Measurements from ENCODE around the gene FUT7. TPM values are rescaled to one million over a fixed set of nuclear protein-coding genes. Genes with fewer than 3 reads are reported as not detected.
A peak's percentile ranks its signal among the peaks of the same experiment; 100 is the strongest.

The FUT7 gene
- total and polyA plus RNA-seq, 9 of the 15 experiments (the other 6 are each of a cell fraction or from before 2014, with no cell fraction given), result not detected

DNA sequence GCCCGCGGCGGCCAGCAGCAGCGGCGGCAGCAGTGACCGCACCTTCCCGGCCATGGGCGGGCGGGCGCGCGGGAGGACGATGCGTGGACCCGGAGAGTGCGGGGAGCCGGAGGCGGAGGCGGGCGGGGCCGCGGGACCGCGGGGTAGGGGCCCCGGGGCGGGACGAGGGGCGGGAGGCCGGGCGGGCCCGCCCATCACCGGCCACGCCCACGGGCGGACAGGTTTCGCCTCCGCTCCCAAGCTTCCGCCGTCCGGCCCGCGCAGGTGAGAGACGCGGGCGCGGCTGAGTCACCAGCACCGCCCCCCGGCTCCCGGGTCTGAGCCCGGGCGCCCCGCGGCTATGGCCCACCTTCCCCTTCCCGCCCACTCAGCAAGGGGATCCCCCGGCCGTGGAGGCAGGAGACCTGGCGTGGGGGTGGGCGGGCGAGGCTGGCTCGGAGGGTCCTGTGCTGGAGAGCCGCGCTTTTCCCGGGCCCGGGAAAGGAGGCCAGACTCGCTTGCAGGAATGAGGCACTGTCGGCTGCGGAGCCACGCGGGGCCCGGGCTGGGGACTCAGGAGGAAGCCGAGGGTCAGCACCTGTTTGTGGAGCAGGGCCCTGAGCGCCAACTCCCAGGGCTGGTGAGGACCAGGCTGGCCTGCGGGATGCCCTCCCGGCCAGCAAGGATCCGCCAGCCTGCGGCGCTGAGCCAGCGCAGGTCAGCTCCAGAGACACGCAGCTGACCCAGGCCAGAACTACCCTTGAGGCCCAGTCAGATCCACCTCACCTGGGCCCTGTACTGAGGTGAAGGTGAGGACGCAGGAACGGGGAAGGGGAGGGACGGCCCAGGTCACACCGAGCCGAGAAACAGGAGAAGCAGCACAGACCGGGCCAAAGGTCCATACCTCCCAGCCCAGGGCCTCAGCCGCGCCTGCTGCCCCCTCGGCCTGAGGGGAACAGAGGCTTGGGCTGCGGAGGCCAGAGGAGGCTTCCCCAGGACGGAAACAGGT lies 22.4 kb upstream of the FUT7 start, which contains the start of gene ENTPD2 (continued):
- peak; percentile 44 for TF ChIP-seq KDM5B (IDR thresholded peaks at IDR 0.05; ENCODE audit: insufficient replicate concordance, low read depth, low read length)

DNA sequence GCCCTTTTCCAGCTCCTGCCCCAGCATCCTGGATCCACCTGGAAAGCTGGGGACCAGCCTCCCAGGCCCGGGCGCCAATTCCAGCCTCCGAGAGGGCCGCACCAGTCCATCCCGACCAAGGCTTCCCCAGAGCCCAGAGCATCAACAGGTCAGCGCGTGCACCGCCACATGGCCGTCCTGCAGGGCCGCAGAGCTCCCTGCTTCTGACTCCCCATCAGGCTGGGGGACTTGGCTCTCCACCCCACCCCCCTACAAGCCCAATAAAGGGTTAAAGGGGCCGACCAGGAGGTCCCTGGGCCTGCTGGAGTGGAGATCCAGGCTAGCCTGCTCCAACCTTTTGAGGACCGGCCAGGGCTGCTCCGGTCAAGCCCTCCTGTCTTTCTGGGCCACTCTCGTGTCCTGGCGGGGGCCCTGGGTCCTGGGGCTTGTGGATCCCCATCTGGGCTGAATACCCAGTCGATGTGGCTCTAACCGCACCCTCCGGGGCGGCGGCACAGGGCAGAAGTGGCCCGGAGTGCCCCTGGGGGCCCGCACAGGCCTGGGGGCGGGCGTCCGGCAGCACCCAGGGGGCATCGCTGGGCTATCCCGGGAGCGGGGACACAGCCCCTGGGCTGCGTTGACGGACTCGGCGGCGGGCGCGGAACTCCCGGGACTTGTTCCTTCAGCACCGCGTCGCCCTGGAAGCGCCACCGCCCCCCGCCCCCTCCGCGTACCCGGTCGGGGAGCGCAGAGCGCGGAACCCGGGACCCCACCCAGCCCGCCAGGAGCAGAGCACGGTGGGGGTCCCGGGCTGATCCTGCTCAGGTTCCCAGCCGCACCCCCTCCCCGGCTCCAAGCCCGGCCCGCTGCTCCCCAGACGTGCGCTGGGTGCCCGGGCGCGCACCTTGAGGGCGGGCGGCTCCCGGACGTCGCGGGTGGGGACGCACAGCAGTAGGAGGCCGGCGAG lies 21.4 kb upstream of the FUT7 start:
- ATAC-seq, result peak; percentile 37; the same call in 2 of the 3 replicates
- peak overlapping the region; percentile 55 for H2AFZ ChIP-seq (ENCODE audit: low read depth, low read length)
- WGBS (ENCODE audit: insufficient coverage, low coverage, missing lambda C conversion rate), result 22% methylated on average over 35 of the region's 71 CpGs
- in situ Hi-C loops (cut with MboI) (no loop called here), intact Hi-C loops (cut with micrococcal nuclease) (loop anchor here (5.0 kb wide), 1 partner anchor 64 kb away; no protein-coding TSS in a partner anchor)
- H4K20me1 ChIP-seq (replicated peaks; ENCODE audit: control insufficient read depth, insufficient read depth, low read length), result peaks cover 14% of the 10 kb centered on the region
- H3K36me3 ChIP-seq (ENCODE audit: control insufficient read depth, insufficient read depth, low read length), result no peaks in the 10 kb centered on the region
- peak overlapping the region; percentile 37; the same call in 1 of the 2 replicates for H3K4me2 ChIP-seq (ENCODE audit: insufficient read depth, low read length)
- peaks cover 2% of the 10 kb centered on the region for H3K9me1 ChIP-seq (ENCODE audit: control insufficient read depth, insufficient read depth, low read length)
- no peaks in the 10 kb centered on the region for H3K27me3 ChIP-seq (ENCODE audit: control insufficient read depth in 2 of 2, insufficient read depth in 2 of 2, low read length in 2 of 2)
- H3K4me1 ChIP-seq (replicated peaks in 1 of 2; ENCODE audit: control insufficient read depth in 2 of 2, insufficient read depth in 2 of 2, low read length in 2 of 2), result peaks cover 2 to 73% of the 10 kb centered on the region in 2 experiments; a peak in 3 of 5 replicates
- no TSS peak for BruUV-seq (replicated peaks)
- FAIRE-seq, result no peak
- H3K9me3 ChIP-seq (replicated peaks; ENCODE audit: control insufficient read depth, insufficient read depth, low read depth, low read length), result no peaks in the 10 kb centered on the region
- no peaks in the 10 kb centered on the region for H3K79me2 ChIP-seq (ENCODE audit: control insufficient read depth, insufficient read depth, low read length)
- peak overlapping the region; percentile 40 for H3K4me3 ChIP-seq
- no peak for DNase-seq (ENCODE audit: extremely low read depth in 1 of 4, low spot score in 3 of 4)
- TF ChIP-seq PCBP1 (IDR thresholded peaks at IDR 0.05; ENCODE audit: low read depth, low read length, poor library complexity, severe bottlenecking) (peak; percentile 30), GTF2E2 (tag; IDR thresholded peaks at IDR 0.05) (no peak), FOXM1 (IDR thresholded peaks at IDR 0.05; ENCODE audit: low read depth) (no peak), FOXM1 (CRISPR knock-in tag; IDR thresholded peaks at IDR 0.05; ENCODE audit: low read depth) (no peak)
- TF ChIP-seq, protein P1, sequence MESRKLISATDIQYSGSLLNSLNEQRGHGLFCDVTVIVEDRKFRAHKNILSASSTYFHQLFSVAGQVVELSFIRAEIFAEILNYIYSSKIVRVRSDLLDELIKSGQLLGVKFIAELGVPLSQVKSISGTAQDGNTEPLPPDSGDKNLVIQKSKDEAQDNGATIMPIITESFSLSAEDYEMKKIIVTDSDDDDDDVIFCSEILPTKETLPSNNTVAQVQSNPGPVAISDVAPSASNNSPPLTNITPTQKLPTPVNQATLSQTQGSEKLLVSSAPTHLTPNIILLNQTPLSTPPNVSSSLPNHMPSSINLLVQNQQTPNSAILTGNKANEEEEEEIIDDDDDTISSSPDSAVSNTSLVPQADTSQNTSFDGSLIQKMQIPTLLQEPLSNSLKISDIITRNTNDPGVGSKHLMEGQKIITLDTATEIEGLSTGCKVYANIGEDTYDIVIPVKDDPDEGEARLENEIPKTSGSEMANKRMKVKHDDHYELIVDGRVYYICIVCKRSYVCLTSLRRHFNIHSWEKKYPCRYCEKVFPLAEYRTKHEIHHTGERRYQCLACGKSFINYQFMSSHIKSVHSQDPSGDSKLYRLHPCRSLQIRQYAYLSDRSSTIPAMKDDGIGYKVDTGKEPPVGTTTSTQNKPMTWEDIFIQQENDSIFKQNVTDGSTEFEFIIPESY (CRISPR knock-in tag; IDR thresholded peaks at IDR 0.05), result peak; percentile 71; the same call in 1 of the 2 replicates
- TF ChIP-seq, protein P2, sequence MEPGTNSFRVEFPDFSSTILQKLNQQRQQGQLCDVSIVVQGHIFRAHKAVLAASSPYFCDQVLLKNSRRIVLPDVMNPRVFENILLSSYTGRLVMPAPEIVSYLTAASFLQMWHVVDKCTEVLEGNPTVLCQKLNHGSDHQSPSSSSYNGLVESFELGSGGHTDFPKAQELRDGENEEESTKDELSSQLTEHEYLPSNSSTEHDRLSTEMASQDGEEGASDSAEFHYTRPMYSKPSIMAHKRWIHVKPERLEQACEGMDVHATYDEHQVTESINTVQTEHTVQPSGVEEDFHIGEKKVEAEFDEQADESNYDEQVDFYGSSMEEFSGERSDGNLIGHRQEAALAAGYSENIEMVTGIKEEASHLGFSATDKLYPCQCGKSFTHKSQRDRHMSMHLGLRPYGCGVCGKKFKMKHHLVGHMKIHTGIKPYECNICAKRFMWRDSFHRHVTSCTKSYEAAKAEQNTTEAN (CRISPR knock-in tag; IDR thresholded peaks at IDR 0.05), result no peak
- ChIA-PET POLR2A (interaction anchor here (0.5 to 1.1 kb wide), 4 partner anchors 15 to 212 kb away, joined by 3 to 4 read pairs (median 4); no protein-coding TSS in a partner anchor), CTCF (ENCODE audit: low intra/inter-chr PET ratio) (no interaction called here)
- peak overlapping the region in 1 of 2 experiments; percentile 85; a peak in 2 of 4 replicates for H3K9ac ChIP-seq (ENCODE audit: insufficient read depth in 1 of 2, low read depth in 2 of 2, low read length in 2 of 2)
- H3K27ac ChIP-seq (ENCODE audit: extremely low read depth, low read depth, low read length), result no peak overlapping the region
